Activated CD8-positive, alpha-beta T cell treated with anti-CD3 and anti-CD28 coated beads for 36 hours (primary cell): ENCODE results near the gene RIPPLY2. TPM values are rescaled to one million over a fixed set of nuclear protein-coding genes. Genes with fewer than 3 reads are reported as not detected.

ENCODE experiments used
- ATAC-seq: fragments of 200-7000 bp; cut with Tn5 transposase; one replicate; pipeline ENCODE4 v1.10.0; 2021; ENCODE audit warnings: mild to moderate bottlenecking, moderate library complexity
- CTCF ChIA-PET: fragments of 350-600 bp; sonication (Branson Sonifier 250); formaldehyde crosslinking; loops from one replicate; lab custom pipeline; 2021; ENCODE audit warnings: antibody characterized with exemption; lab: Charles Lee
- POLR2A ChIA-PET: fragments of 350-600 bp; sonication (Branson Sonifier 250); formaldehyde crosslinking; loops from one replicate; lab custom pipeline; 2021; ENCODE audit warnings: antibody characterized with exemption; lab: Charles Lee
- DNase-seq: peaks from one replicate; pipeline ENCODE4 v3.0.0-alpha.2; 2020
- H3K27ac Mint-ChIP-seq: one replicate; pipeline ENCODE4 v1.8.0; 2021; ENCODE audit warnings: mild to moderate bottlenecking, mixed read lengths
- H3K27me3 Mint-ChIP-seq: one replicate; pipeline ENCODE4 v1.8.0; 2021; ENCODE audit warnings: mixed read lengths
- H3K36me3 Mint-ChIP-seq: one replicate; pipeline ENCODE4 v1.8.0; 2021; ENCODE audit warnings: low read depth, mixed read lengths
- H3K4me1 Mint-ChIP-seq: one replicate; pipeline ENCODE4 v1.8.0; 2021; ENCODE audit warnings: low read depth, mixed read lengths
- H3K4me3 Mint-ChIP-seq: one replicate; pipeline ENCODE4 v1.8.0; 2021; ENCODE audit warnings: mild to moderate bottlenecking, moderate library complexity, mixed read lengths
- H3K9me3 Mint-ChIP-seq: one replicate; pipeline ENCODE4 v1.8.0; 2021; ENCODE audit warnings: mixed read lengths
- CTCF ChIP-seq: fragments of 200-600 bp; IDR thresholded peaks from one replicate; pipeline ENCODE4 v1.8.0; 2022; ENCODE audit warnings: antibody characterized with exemption, mild to moderate bottlenecking
- intact Hi-C: fragments of 100-400 bp; cut with micrococcal nuclease; formaldehyde crosslinking; loops from one replicate; pipeline ENCODE4 v1.10.0; 2022
- total RNA-seq, 2 experiments: library from RNA; stranded (reverse); gene quantifications; one replicate each; pipeline ENCODE4 v1.2.3, GENCODE V29; 2021

The RIPPLY2 gene
- total RNA-seq, 2 experiments from 2014 or later, result not detected

GRCh38 chr6:83859410-83860358 is 6.5 kb downstream of the RIPPLY2 start, which contains the start of gene CYB5R4:
Gene CYB5R4 (plus strand): TSS chr6:83859689. CDS start chr6:83859783, 94 bp downstream.
- Mint-ChIP-seq H3K4me1 (peaks cover 32% of the 10 kb centered on the region), H3K4me3 (peak within 1 kb of the TSS; percentile 88), H3K27ac (peak within 1 kb of the TSS; percentile 82), H3K27me3 (peaks cover 11% of the 10 kb centered on the region), H3K36me3 (peaks cover 4% of the 10 kb centered on the region), H3K9me3 (no peaks in the 10 kb centered on the region)
- ChIA-PET CTCF (interaction anchor here (0.9 to 2.3 kb wide), 8 partner anchors 10 to 794 kb away, joined by 3 to 12 read pairs (median 3); partner anchors contain the start of genes CEP162 and UBE3D), POLR2A (no interaction called here)
- intact Hi-C loops, result loop anchor here (10.0 kb wide), 1 partner anchor 905 kb away; the partner anchor contains the start of gene TBX18
- ATAC-seq, result peak; percentile 99
- DNase-seq, result peak; percentile 95
- TF ChIP-seq CTCF, result peak; percentile 43

GRCh38 chr6:83860359-83860755 is 7.2 kb downstream of the RIPPLY2 start:
- CTCF ChIA-PET, result interaction anchor here (0.9 to 2.3 kb wide), 8 partner anchors 9 to 795 kb away, joined by 3 to 12 read pairs (median 3); partner anchors contain the start of genes CEP162 and UBE3D
- H3K4me1 Mint-ChIP-seq, result peaks cover 32% of the 10 kb centered on the region
- H3K9me3 Mint-ChIP-seq, result no peaks in the 10 kb centered on the region
- ATAC-seq (no peak), DNase-seq (no peak)
- peaks cover 11% of the 10 kb centered on the region for H3K36me3 Mint-ChIP-seq
- H3K27ac Mint-ChIP-seq, result peak overlapping the region; percentile 82
- intact Hi-C loops, result no loop called here
- H3K4me3 Mint-ChIP-seq, result peak overlapping the region; percentile 88
- no peak for TF ChIP-seq CTCF
- H3K27me3 Mint-ChIP-seq, result peaks cover 4% of the 10 kb centered on the region
- POLR2A ChIA-PET, result no interaction called here

GRCh38 chr6:83860782-83861495 is 7.8 kb downstream of the RIPPLY2 start:
- POLR2A ChIA-PET, result no interaction called here
- DNase-seq, result no peak
- H3K4me3 Mint-ChIP-seq, result peak overlapping the region; percentile 88
- TF ChIP-seq CTCF, result no peak
- CTCF ChIA-PET, result interaction anchor here (1.2 to 2.3 kb wide), 4 partner anchors 23 to 795 kb away, joined by 3 to 12 read pairs (median 8); partner anchors contain the start of genes CEP162 and UBE3D
- H3K4me1 Mint-ChIP-seq, result peaks cover 32% of the 10 kb centered on the region
- H3K27ac Mint-ChIP-seq, result peak overlapping the region; percentile 82
- peaks cover 17% of the 10 kb centered on the region for H3K36me3 Mint-ChIP-seq
- intact Hi-C loops, result no loop called here
- ATAC-seq, result no peak
- H3K27me3 Mint-ChIP-seq, result no peaks in the 10 kb centered on the region
- H3K9me3 Mint-ChIP-seq, result no peaks in the 10 kb centered on the region

GRCh38 chr6:83862776-83863471 is 9.8 kb downstream of the RIPPLY2 start:
- Mint-ChIP-seq H3K4me3 (no peak overlapping the region), H3K27me3 (no peaks in the 10 kb centered on the region), H3K36me3 (peaks cover 32% of the 10 kb centered on the region), H3K27ac (no peak overlapping the region), H3K9me3 (peaks cover 9% of the 10 kb centered on the region), H3K4me1 (peaks cover 35% of the 10 kb centered on the region)
- DNase-seq, result no peak
- no peak for ATAC-seq
- POLR2A ChIA-PET, result no interaction called here
- TF ChIP-seq CTCF, result no peak
- intact Hi-C loops, result no loop called here
- CTCF ChIA-PET, result no interaction called here
